ENCODE data around the gene BANK1. TPM values are rescaled to one million over a fixed set of nuclear protein-coding genes. Genes with fewer than 3 reads are reported as not detected.

The BANK1 gene
- total RNA-seq, 1 experiment from 2014 or later: 2.2 TPM

- no peaks in the 10 kb centered on the region for H3F3A ChIP-seq (ENCODE audit: insufficient read depth, low read depth)
- no peak overlapping the region for H3K4me3 ChIP-seq
- H3K9me2 ChIP-seq (ENCODE audit: insufficient read depth): no peaks in the 10 kb centered on the region
- H3K79me2 ChIP-seq (ENCODE audit: low read depth): no peaks in the 10 kb centered on the region
- CTCF ChIA-PET: no interaction called here
- no peaks in the 10 kb centered on the region for H4K20me1 ChIP-seq (ENCODE audit: insufficient read depth)
- POLR2A ChIA-PET (ENCODE audit: unreplicated experiment): no interaction called here
- no peak overlapping the region for H3K27ac ChIP-seq
- 0 out of 2 replicates have a peak overlapping the region, but pooled peaks have one; percentile 0 for H3K4me2 ChIP-seq
- no peaks in the 10 kb centered on the region for H3K27me3 ChIP-seq (ENCODE audit: insufficient read depth, low read depth)
- DNase-seq: no peak
- H2AFZ ChIP-seq: no peak overlapping the region
- no peaks in the 10 kb centered on the region; the same call in 1 of the 2 replicates for H3K4me1 ChIP-seq (replicated peaks; ENCODE audit: insufficient read depth)
- H3K9me3 ChIP-seq (ENCODE audit: insufficient read depth, low read depth): no peaks in the 10 kb centered on the region
- intact Hi-C loops (cut with micrococcal nuclease; ENCODE audit: unreplicated experiment): no loop called here
- no peaks in the 10 kb centered on the region for H3K36me3 ChIP-seq (ENCODE audit: low read depth)
- no TSS peak for BruUV-seq (replicated peaks)
- no peak for TF ChIP-seq EZH2 (IDR thresholded peaks at IDR 0.05; ENCODE audit: low read depth)
- TF ChIP-seq, protein P1, sequence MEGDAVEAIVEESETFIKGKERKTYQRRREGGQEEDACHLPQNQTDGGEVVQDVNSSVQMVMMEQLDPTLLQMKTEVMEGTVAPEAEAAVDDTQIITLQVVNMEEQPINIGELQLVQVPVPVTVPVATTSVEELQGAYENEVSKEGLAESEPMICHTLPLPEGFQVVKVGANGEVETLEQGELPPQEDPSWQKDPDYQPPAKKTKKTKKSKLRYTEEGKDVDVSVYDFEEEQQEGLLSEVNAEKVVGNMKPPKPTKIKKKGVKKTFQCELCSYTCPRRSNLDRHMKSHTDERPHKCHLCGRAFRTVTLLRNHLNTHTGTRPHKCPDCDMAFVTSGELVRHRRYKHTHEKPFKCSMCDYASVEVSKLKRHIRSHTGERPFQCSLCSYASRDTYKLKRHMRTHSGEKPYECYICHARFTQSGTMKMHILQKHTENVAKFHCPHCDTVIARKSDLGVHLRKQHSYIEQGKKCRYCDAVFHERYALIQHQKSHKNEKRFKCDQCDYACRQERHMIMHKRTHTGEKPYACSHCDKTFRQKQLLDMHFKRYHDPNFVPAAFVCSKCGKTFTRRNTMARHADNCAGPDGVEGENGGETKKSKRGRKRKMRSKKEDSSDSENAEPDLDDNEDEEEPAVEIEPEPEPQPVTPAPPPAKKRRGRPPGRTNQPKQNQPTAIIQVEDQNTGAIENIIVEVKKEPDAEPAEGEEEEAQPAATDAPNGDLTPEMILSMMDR (conservative IDR thresholded peaks at IDR 0.05): no peak
Measured at GRCh38 chr4:101761405-101761804, 29.1 kb upstream of the BANK1 start.

DNA sequence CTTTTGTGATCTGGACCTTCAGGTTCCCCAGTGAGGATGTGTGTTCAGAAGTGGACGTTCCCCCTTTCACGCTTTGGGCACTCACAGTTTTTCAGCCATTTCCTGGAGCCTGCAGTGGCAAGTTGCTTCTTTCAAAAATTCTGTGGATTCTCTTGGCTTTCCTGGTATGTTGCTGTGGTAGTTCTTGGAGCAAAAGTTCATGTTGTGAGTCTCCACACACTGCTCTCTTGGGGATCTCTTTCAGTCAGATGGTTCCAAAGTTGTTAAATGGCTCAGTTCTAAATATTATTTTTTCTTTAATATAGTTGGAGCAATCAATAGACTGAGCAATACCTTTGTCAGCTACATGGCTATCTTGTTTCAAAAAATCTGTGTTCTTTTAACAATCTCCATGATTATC, 28.5 kb upstream of the BANK1 start:
- Histone ChIP-seq H3K4me1 (replicated peaks; ENCODE audit: insufficient read depth) (no peaks in the 10 kb centered on the region; the same call in 1 of the 2 replicates), H3K36me3 (ENCODE audit: low read depth) (no peaks in the 10 kb centered on the region), H2AFZ (no peak overlapping the region), H4K20me1 (ENCODE audit: insufficient read depth) (no peaks in the 10 kb centered on the region), H3F3A (ENCODE audit: insufficient read depth, low read depth) (no peaks in the 10 kb centered on the region), H3K4me2 (no peak overlapping the region), H3K9me2 (ENCODE audit: insufficient read depth) (no peaks in the 10 kb centered on the region), H3K27me3 (ENCODE audit: insufficient read depth, low read depth) (no peaks in the 10 kb centered on the region), H3K27ac (no peak overlapping the region), H3K4me3 (no peak overlapping the region), H3K9me3 (ENCODE audit: insufficient read depth, low read depth) (no peaks in the 10 kb centered on the region), H3K79me2 (ENCODE audit: low read depth) (no peaks in the 10 kb centered on the region)
- ChIA-PET POLR2A (ENCODE audit: unreplicated experiment) (no interaction called here), CTCF (no interaction called here)
- BruUV-seq (replicated peaks): no TSS peak
- intact Hi-C loops (cut with micrococcal nuclease; ENCODE audit: unreplicated experiment): no loop called here
- no peak for DNase-seq
- TF ChIP-seq EZH2 (IDR thresholded peaks at IDR 0.05; ENCODE audit: low read depth): no peak
- TF ChIP-seq, protein P1 (conservative IDR thresholded peaks at IDR 0.05): no peak

- Histone ChIP-seq H3K4me2 (no peak overlapping the region), H3K79me2 (ENCODE audit: low read depth) (no peaks in the 10 kb centered on the region), H3K4me3 (no peak overlapping the region), H3K27me3 (ENCODE audit: insufficient read depth, low read depth) (no peaks in the 10 kb centered on the region), H3F3A (ENCODE audit: insufficient read depth, low read depth) (no peaks in the 10 kb centered on the region), H2AFZ (no peak overlapping the region), H3K27ac (no peak overlapping the region), H4K20me1 (ENCODE audit: insufficient read depth) (no peaks in the 10 kb centered on the region), H3K4me1 (replicated peaks; ENCODE audit: insufficient read depth) (no peaks in the 10 kb centered on the region; the same call in 1 of the 2 replicates), H3K9me3 (ENCODE audit: insufficient read depth, low read depth) (no peaks in the 10 kb centered on the region), H3K9me2 (ENCODE audit: insufficient read depth) (no peaks in the 10 kb centered on the region), H3K36me3 (ENCODE audit: low read depth) (no peaks in the 10 kb centered on the region)
- intact Hi-C loops (cut with micrococcal nuclease; ENCODE audit: unreplicated experiment): no loop called here
- POLR2A ChIA-PET (ENCODE audit: unreplicated experiment): no interaction called here
- no peak for TF ChIP-seq EZH2 (IDR thresholded peaks at IDR 0.05; ENCODE audit: low read depth)
- TF ChIP-seq, protein P1 (conservative IDR thresholded peaks at IDR 0.05): no peak
- no TSS peak for BruUV-seq (replicated peaks)
- no peak for DNase-seq
- CTCF ChIA-PET: no interaction called here
Measured at GRCh38 chr4:101762534-101762933, 28.0 kb upstream of the BANK1 start.

Data from PC-9 (cell line).